Measurements from ENCODE around the gene GNL1.

DNA sequence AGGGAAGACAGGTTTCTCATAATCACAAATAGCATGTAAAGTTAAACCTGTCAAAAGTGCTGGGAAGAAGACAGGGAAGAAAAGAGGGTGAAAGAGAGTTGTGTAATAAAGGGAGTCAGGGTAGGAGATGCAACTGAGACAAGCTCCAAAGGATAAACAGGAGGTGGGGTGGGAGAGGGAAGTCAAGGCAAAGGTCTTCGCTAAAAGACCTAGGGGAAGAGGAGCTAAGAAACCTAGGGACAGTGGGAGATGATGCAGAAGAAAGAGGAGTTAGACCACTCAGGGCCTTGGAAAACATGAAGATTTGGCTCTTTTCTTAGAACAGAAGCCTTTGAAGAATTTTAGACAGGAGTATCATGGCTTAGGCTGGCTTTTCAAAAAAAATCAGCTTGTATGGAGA lies 7.8 kb upstream of the GNL1 start:
- TF ChIP-seq, protein P1, sequence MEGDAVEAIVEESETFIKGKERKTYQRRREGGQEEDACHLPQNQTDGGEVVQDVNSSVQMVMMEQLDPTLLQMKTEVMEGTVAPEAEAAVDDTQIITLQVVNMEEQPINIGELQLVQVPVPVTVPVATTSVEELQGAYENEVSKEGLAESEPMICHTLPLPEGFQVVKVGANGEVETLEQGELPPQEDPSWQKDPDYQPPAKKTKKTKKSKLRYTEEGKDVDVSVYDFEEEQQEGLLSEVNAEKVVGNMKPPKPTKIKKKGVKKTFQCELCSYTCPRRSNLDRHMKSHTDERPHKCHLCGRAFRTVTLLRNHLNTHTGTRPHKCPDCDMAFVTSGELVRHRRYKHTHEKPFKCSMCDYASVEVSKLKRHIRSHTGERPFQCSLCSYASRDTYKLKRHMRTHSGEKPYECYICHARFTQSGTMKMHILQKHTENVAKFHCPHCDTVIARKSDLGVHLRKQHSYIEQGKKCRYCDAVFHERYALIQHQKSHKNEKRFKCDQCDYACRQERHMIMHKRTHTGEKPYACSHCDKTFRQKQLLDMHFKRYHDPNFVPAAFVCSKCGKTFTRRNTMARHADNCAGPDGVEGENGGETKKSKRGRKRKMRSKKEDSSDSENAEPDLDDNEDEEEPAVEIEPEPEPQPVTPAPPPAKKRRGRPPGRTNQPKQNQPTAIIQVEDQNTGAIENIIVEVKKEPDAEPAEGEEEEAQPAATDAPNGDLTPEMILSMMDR (IDR thresholded peaks at IDR 0.05; ENCODE audit: insufficient read depth, low read length, poor library complexity, severe bottlenecking) = no peak
- no peak for TF ChIP-seq EZH2phosphoT487 (conservative IDR thresholded peaks at IDR 0.05; ENCODE audit: low read length)

Data from SU-DHL-6 (cell line).